ENCODE data around the gene TMED10. TPM values are rescaled to one million over a fixed set of nuclear protein-coding genes. Genes with fewer than 3 reads are reported as not detected.

Gene TMED10
- total RNA-seq, 1 donor from 2014 or later: 237 TPM

DNA sequence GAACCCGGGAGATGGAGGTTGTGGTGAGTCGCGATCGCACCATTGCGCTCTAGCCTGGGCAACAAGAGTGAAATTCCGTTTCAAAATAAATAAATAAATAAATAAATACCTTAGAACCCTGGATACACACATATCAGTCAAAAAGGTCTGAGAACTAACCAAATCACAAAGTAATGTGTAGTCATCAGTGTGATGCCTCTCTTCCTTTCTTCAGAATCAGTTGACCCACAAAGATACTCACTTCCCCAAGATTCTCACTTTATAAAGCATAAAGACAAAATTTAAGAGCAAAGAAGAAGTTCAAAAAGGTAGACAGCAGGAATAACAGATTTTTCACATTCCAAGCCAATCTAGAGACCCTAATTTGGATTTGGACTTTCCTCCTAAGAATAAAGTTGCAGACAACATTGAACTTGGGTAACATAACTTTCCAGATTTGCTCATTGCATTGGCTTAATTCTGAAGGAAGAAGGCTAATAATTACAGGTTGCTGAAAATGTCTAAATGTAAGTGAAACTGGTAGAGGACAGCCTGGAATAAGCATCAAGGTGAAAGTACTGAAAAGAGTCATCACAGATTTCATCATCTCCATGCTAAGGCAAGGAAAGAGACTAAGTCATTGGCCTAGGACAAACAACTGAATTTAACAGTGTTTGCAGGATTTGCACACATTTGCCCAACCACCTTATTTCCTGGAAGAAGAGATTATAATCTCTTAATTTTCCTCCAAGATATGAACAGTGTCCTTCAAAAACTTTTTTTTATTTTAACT is 17.4 kb downstream of the TMED10 start:
- DNase-seq (ENCODE audit: low spot score in 2 of 2, unreplicated experiment in 2 of 2): no peak
- TF ChIP-seq, protein P1, sequence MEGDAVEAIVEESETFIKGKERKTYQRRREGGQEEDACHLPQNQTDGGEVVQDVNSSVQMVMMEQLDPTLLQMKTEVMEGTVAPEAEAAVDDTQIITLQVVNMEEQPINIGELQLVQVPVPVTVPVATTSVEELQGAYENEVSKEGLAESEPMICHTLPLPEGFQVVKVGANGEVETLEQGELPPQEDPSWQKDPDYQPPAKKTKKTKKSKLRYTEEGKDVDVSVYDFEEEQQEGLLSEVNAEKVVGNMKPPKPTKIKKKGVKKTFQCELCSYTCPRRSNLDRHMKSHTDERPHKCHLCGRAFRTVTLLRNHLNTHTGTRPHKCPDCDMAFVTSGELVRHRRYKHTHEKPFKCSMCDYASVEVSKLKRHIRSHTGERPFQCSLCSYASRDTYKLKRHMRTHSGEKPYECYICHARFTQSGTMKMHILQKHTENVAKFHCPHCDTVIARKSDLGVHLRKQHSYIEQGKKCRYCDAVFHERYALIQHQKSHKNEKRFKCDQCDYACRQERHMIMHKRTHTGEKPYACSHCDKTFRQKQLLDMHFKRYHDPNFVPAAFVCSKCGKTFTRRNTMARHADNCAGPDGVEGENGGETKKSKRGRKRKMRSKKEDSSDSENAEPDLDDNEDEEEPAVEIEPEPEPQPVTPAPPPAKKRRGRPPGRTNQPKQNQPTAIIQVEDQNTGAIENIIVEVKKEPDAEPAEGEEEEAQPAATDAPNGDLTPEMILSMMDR (IDR thresholded peaks at IDR 0.05; ENCODE audit: unreplicated experiment): no peak
- H3K27me3 Mint-ChIP-seq (ENCODE audit: low read depth): no peaks in the 10 kb centered on the region
- no peak overlapping the region for H3K4me3 Mint-ChIP-seq
- H3K9me3 Mint-ChIP-seq: no peaks in the 10 kb centered on the region
- H3K36me3 Mint-ChIP-seq: peaks cover 2% of the 10 kb centered on the region
- H3K27ac Mint-ChIP-seq: no peak overlapping the region
- peaks cover 7% of the 10 kb centered on the region for H3K4me1 Mint-ChIP-seq

DNA sequence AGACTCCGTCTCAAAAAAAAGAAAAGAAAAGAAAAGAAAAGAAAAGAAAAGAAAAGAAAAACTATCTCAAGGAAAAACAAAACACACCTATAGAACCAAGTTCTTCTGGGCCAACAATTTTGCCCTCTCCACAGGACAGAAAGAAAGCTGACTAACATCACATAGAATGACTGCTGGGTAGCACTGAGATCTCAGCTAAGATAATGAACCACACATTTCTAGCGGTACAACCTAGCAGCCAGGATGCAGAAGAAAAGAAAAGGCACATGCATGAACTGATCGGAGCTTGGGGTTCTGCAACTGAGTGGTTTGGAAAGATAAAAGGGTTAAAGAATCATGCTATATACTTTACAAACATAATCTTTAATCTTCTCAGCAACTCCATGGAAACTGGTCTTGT is 19.5 kb downstream of the TMED10 start:
- H3K4me3 Mint-ChIP-seq: no peak overlapping the region
- H3K4me1 Mint-ChIP-seq: peaks cover 7% of the 10 kb centered on the region
- no peaks in the 10 kb centered on the region for H3K27me3 Mint-ChIP-seq (ENCODE audit: low read depth)
- DNase-seq (ENCODE audit: low spot score in 2 of 2, unreplicated experiment in 2 of 2): no peak
- TF ChIP-seq, protein P1 (IDR thresholded peaks at IDR 0.05; ENCODE audit: unreplicated experiment): no peak
- H3K36me3 Mint-ChIP-seq: peaks cover 2% of the 10 kb centered on the region
- no peak overlapping the region for H3K27ac Mint-ChIP-seq
- H3K9me3 Mint-ChIP-seq: no peaks in the 10 kb centered on the region

DNA sequence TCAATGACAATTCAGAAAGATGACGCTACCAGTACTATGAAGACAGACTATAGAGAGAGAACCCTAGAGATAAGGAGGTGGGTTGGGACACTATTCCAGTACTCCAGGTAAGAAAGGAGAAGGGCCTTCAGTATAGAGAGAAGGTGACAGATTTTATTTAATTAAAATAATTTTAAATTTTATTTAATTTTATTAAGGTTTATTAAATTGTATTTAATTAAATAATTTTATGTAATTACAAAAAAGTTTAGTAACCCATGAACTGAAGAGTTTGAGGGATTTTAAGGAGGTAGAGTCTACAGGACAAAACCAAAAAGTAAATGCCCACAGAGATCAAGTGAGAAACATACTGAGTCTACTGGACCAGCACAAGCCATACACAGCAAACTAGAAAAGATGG is 20.3 kb downstream of the TMED10 start:
- H3K36me3 Mint-ChIP-seq: peaks cover 5% of the 10 kb centered on the region
- DNase-seq (ENCODE audit: low spot score in 2 of 2, unreplicated experiment in 2 of 2): no peak
- no peaks in the 10 kb centered on the region for H3K27me3 Mint-ChIP-seq (ENCODE audit: low read depth)
- no peak overlapping the region for H3K27ac Mint-ChIP-seq
- H3K9me3 Mint-ChIP-seq: no peaks in the 10 kb centered on the region
- H3K4me3 Mint-ChIP-seq: no peak overlapping the region
- TF ChIP-seq, protein P1 (IDR thresholded peaks at IDR 0.05; ENCODE audit: unreplicated experiment): no peak
- H3K4me1 Mint-ChIP-seq: peaks cover 6% of the 10 kb centered on the region

DNA sequence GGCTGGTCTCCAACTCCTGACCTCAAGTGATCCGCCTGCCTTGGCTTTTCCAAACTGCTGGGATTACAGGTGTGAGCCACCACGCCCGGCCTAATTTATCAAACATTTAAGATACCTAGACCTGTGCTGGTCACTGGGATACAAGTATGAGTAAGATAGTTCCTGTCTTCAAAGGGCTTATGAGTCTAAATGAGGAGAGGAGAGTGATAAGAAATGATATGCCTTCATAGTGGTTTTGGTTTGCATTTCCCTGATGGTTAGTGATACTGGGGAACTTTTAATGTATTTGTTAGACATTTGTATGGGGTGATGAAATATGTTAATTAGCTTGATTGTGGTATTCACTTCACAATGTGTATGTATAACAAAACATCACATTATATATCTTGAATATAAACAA is 21.2 kb downstream of the TMED10 start:
- peaks cover 7% of the 10 kb centered on the region for H3K36me3 Mint-ChIP-seq
- no peaks in the 10 kb centered on the region for H3K9me3 Mint-ChIP-seq
- H3K4me3 Mint-ChIP-seq: no peak overlapping the region
- H3K27ac Mint-ChIP-seq: no peak overlapping the region
- no peaks in the 10 kb centered on the region for H3K27me3 Mint-ChIP-seq (ENCODE audit: low read depth)
- TF ChIP-seq, protein P1 (IDR thresholded peaks at IDR 0.05; ENCODE audit: unreplicated experiment): no peak
- DNase-seq (ENCODE audit: low spot score in 2 of 2, unreplicated experiment in 2 of 2): no peak
- peaks cover 5% of the 10 kb centered on the region for H3K4me1 Mint-ChIP-seq

DNA sequence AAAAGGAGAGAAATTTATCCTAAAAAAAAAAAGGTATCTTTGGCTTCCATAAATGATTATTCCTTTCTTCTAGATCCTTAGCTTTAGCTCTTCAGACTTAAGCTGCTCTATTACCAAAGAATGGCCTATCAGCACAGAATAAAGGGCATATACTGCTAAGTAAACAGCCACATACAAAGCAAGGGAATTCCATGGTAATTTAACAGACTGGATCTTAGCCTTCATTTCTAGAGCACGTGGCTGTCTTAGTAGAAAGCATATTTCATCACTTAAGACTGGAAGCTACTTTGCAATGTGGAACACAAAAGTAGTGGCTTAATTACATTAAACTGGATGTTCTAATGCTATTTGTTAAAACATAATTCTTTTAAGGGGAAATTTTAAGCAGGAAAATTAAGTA is 23.1 kb downstream of the TMED10 start:
- H3K4me1 Mint-ChIP-seq: peaks cover 3% of the 10 kb centered on the region
- TF ChIP-seq, protein P1 (IDR thresholded peaks at IDR 0.05; ENCODE audit: unreplicated experiment): no peak
- H3K4me3 Mint-ChIP-seq: no peak overlapping the region
- no peak overlapping the region for H3K27ac Mint-ChIP-seq
- peaks cover 12% of the 10 kb centered on the region for H3K36me3 Mint-ChIP-seq
- H3K9me3 Mint-ChIP-seq: no peaks in the 10 kb centered on the region
- no peak for DNase-seq (ENCODE audit: low spot score in 2 of 2, unreplicated experiment in 2 of 2)
- H3K27me3 Mint-ChIP-seq (ENCODE audit: low read depth): no peaks in the 10 kb centered on the region
